GM23338 (cell line): ENCODE data around the gene CAMTA1.

Source experiments
- JUNB ChIP-seq: IDR thresholded peaks from one replicate; pipeline ENCODE4 v1.6.1; 2016; ENCODE audit warnings: antibody characterized with exemption; ENCODE audit not compliant: unreplicated experiment
- TF ChIP-seq, protein P1 (sequence below), 2 experiments: fragments of 200-600 bp in 1 of 2; sonication (generic) in 1 of 2; conservative IDR thresholded peaks; 2 replicates each; pipeline versions ENCODE4 v1.5.1 to v1.6.1; 2016 to 2017; ENCODE audit warnings: antibody characterized with exemption in 2 of 2, low read depth in 2 of 2, mild to moderate bottlenecking in 2 of 2, moderate library complexity in 1 of 2

DNA sequence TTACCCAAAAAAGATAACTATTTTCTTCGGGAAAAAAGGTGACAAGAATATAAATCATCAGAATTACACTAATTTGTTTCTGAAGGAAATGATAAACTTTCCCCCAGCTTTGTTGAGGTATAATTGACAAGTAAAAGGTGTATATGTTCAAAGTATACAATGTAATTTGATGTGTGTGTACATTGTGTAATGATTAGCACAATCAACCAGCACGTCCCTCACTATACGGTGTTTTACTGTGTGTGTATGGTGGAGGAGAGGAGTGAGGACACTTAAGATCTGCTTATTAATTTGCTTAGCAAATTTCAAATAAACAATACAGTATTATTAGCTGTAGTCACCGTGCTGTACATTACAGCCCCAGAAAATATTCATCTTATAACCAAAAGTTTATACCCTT is 77.7 kb downstream of the CAMTA1 start:
- TF ChIP-seq, protein P1, sequence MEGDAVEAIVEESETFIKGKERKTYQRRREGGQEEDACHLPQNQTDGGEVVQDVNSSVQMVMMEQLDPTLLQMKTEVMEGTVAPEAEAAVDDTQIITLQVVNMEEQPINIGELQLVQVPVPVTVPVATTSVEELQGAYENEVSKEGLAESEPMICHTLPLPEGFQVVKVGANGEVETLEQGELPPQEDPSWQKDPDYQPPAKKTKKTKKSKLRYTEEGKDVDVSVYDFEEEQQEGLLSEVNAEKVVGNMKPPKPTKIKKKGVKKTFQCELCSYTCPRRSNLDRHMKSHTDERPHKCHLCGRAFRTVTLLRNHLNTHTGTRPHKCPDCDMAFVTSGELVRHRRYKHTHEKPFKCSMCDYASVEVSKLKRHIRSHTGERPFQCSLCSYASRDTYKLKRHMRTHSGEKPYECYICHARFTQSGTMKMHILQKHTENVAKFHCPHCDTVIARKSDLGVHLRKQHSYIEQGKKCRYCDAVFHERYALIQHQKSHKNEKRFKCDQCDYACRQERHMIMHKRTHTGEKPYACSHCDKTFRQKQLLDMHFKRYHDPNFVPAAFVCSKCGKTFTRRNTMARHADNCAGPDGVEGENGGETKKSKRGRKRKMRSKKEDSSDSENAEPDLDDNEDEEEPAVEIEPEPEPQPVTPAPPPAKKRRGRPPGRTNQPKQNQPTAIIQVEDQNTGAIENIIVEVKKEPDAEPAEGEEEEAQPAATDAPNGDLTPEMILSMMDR (conservative IDR thresholded peaks at IDR 0.05; ENCODE audit: low read depth in 2 of 2): no peak
- no peak for TF ChIP-seq JUNB
